Body of pancreas (tissue), 4 donors: ENCODE results near the gene MGRN1.

Experiments used
- CTCF ChIP-seq, 7 experiments: fragments of 450-650 bp in 4 of 7; fragments of 200-600 bp in 3 of 7; sonication (generic) in 3 of 7; IDR thresholded peaks; one replicate each; pipeline ENCODE4 v1.5.1; 2016 to 2019; ENCODE audit warnings: antibody characterized with exemption in 7 of 7
- POLR2A ChIP-seq, 3 donors: fragments of 450-650 bp; IDR thresholded peaks; one replicate each; pipeline ENCODE4 v1.6.1; 2016; ENCODE audit warnings: antibody characterized with exemption in 3 of 3, mild to moderate bottlenecking in 2 of 3

GRCh38 chr16:4639899-4640509, 15.4 kb downstream of the MGRN1 start:
- TF ChIP-seq CTCF (IDR thresholded peaks at IDR 0.05) (no peak), POLR2A (IDR thresholded peaks at IDR 0.05) (no peak)
